Measurements from ENCODE around the gene RXRG. TPM values are rescaled to one million over a fixed set of nuclear protein-coding genes. Genes with fewer than 3 reads are reported as not detected.

RXRG gene
- total and polyA plus RNA-seq, 2 donors (not counting 1 experiment from before 2014, with no cell fraction given): not detected

Other genes starting within 250 kb of the RXRG start
- not detected in 2 replicates for gene LMX1A, start 88.4 kb downstream of the RXRG start, total RNA-seq
- not detected in 2 replicates for gene LMX1A, start 88.4 kb downstream of the RXRG start, polyA plus RNA-seq
- not detected in 2 replicates for gene LRRC52, start 98.9 kb upstream of the RXRG start, total RNA-seq
- gene LRRC52, start 98.9 kb upstream of the RXRG start, polyA plus RNA-seq: not detected in 2 replicates
- gene MGST3, start 186.1 kb upstream of the RXRG start, total RNA-seq: 41.7 and 46.0 TPM in 2 replicates
- gene MGST3, start 186.1 kb upstream of the RXRG start, polyA plus RNA-seq: 21.1 and 35.6 TPM in 2 replicates

Measured in B cell (primary cell).